Kidney (tissue), 14 donors: ENCODE measurements around the gene ZG16B. TPM values are rescaled to one million over a fixed set of nuclear protein-coding genes. Genes with fewer than 3 reads are reported as not detected.

Experiments
- DNase-seq, 5 donors: peaks; one replicate each; pipeline ENCODE4 v3.0.0-alpha.2; 2013 to 2020
- FAIRE-seq: peaks from 2 replicates; lab custom pipeline; 2012; peaks lifted over from hg19 to GRCh38; lab: Jason Lieb, UNC
- H3K27ac ChIP-seq, 2 donors: one replicate each; pipeline ENCODE4 v1.7.0; 2013; ENCODE audit warnings: low read depth in 2 of 2, low read length in 2 of 2, inconsistent platforms in 1 of 2
- H3K27me3 ChIP-seq: one replicate; pipeline ENCODE4 v1.7.1; 2013; ENCODE audit warnings: low read length, inconsistent platforms; ENCODE audit not compliant: control insufficient read depth, insufficient read depth
- H3K36me3 ChIP-seq, 3 donors: one replicate each; pipeline versions ENCODE4 v1.7.0 to v1.7.1; 2013; ENCODE audit warnings: low read length in 3 of 3, control low read depth in 1 of 3, inconsistent platforms in 1 of 3; ENCODE audit not compliant: insufficient read depth in 3 of 3, control insufficient read depth in 2 of 3
- H3K4me1 ChIP-seq, 3 donors: one replicate each; pipeline versions ENCODE4 v1.7.0 to v1.7.1; 2013; ENCODE audit warnings: low read length in 3 of 3, inconsistent platforms in 1 of 3, low read depth in 1 of 3; ENCODE audit not compliant: control insufficient read depth in 2 of 3, insufficient read depth in 2 of 3
- H3K4me3 ChIP-seq, 3 donors: one replicate each; pipeline versions ENCODE4 v1.7.0 to v1.8.1; 2013; ENCODE audit warnings: low read length in 3 of 3, control low read depth in 1 of 3, inconsistent platforms in 1 of 3
- H3K9ac ChIP-seq, 3 donors: one replicate each; pipeline versions ENCODE4 v1.7.0 to v1.7.1; 2013; ENCODE audit warnings: low read length in 3 of 3, control low read depth in 1 of 3, inconsistent platforms in 1 of 3
- H3K9me3 ChIP-seq, 3 donors: one replicate each; pipeline versions ENCODE4 v1.7.0 to v1.7.1; 2013; ENCODE audit warnings: low read length in 3 of 3, control low read depth in 1 of 3, inconsistent platforms in 1 of 3; ENCODE audit not compliant: control insufficient read depth in 2 of 3, insufficient read depth in 1 of 3
- intact Hi-C: fragments of 100-400 bp; cut with DNase I; formaldehyde crosslinking; loops from one replicate; pipeline ENCODE4 v1.11.1; 2022
- polyA plus RNA-seq: library from polyadenylated mRNA; stranded (reverse); fragments of 350-450 nt; fragmentation: Illumina TruSeq; extraction: RNeasy Lipid Tissue Mini Kit (QIAGEN cat#74804); gene quantifications from one replicate; pipeline ENCODE4 v1.2.3, GENCODE V29; 2014; ENCODE audit warnings: low read depth, low replicate concordance; ENCODE audit not compliant: insufficient read depth
- total RNA-seq: library from RNA; stranded (reverse); fragmentation: NEBNext Ultra II Directional; extraction: Animal tissue kit (Norgen Biotek cat#: 25700); gene quantifications from one replicate; pipeline ENCODE4 v1.2.1, GENCODE V29; 2021
- TF ChIP-seq, protein P1 (sequence below): IDR thresholded peaks from 3 replicates; pipeline ENCODE4 v1.5.1; 2012; ENCODE audit warnings: mild to moderate bottlenecking, moderate library complexity, borderline replicate concordance; ENCODE audit not compliant: insufficient read depth; ENCODE audit errors: extremely low read depth
- donor health status: control.
- donor health status: control.
- donor health status: control.
- donor health status: control.
- donor health status: control.
- donor health status: DM: yes; HTN: yes; CAD: no.
- donor health status: Normal renal cell carcinoma (clear cell type).

ZG16B gene
- total and polyA plus RNA-seq, 2 donors from 2014 or later = 0.69 to 0.98 TPM

DNA sequence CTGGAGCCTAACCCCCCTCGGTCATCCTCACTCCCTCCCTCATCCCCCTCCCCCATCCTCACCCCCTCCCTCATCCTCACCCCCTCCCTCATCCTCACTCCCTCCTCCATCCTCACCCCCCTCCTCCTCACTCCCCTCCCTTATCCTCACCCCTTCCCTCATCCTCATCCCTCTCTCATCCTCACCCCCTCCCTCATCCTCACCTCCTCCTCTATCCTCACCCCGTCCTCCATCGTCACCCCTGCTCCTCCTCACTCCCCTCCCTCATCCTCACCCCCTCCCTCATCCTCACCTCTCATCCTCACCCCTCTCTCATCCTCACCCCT lies 43.3 kb upstream of the ZG16B start:
- Histone ChIP-seq H3K4me3 (no peak overlapping the region), H3K36me3 (no peaks in the 10 kb centered on the region), H3K27me3 (peaks cover 4% of the 10 kb centered on the region), H3K9ac (no peak overlapping the region), H3K9me3 (no peaks in the 10 kb centered on the region), H3K27ac (no peak overlapping the region), H3K4me1 (no peaks in the 10 kb centered on the region)
- DNase-seq (peak in 1 of 5 donors; percentile 24), FAIRE-seq (no peak)
- TF ChIP-seq, protein P1, sequence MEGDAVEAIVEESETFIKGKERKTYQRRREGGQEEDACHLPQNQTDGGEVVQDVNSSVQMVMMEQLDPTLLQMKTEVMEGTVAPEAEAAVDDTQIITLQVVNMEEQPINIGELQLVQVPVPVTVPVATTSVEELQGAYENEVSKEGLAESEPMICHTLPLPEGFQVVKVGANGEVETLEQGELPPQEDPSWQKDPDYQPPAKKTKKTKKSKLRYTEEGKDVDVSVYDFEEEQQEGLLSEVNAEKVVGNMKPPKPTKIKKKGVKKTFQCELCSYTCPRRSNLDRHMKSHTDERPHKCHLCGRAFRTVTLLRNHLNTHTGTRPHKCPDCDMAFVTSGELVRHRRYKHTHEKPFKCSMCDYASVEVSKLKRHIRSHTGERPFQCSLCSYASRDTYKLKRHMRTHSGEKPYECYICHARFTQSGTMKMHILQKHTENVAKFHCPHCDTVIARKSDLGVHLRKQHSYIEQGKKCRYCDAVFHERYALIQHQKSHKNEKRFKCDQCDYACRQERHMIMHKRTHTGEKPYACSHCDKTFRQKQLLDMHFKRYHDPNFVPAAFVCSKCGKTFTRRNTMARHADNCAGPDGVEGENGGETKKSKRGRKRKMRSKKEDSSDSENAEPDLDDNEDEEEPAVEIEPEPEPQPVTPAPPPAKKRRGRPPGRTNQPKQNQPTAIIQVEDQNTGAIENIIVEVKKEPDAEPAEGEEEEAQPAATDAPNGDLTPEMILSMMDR = no peak
- intact Hi-C loops = no loop called here

DNA sequence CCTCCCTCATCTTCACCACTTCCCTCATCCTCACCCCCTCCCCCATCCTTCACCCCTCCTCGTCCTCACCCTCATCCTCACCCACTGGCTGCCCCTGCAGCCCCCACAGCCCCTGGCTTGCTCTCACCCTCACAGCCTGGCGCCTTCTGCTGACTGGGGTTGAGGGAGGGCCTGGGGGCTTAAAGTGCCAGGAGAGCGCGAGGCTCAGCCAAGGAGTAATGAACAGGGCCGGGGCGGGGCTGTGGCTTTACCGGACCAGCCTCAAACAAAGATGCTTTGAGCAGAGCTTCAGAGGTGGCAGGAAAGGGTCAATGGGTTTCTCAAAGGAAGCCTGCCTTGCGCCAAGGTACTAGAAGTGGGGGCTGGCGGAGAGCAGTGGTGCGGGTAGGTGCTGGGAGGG lies 42.7 kb upstream of the ZG16B start, which contains the start of gene PRSS33:
Gene PRSS33 (minus strand): TSS at position 155 of the 400 bp plus-strand sequence. CDS start 1,013 bp downstream, outside the sequence.
- DNase-seq = peak in 1 of 5 donors; percentile 43
- no peak for FAIRE-seq
- Histone ChIP-seq H3K9ac (no peak within 1 kb of the TSS), H3K36me3 (no peaks in the 10 kb centered on the region), H3K4me1 (no peaks in the 10 kb centered on the region), H3K27ac (no peak within 1 kb of the TSS), H3K27me3 (peaks cover 4% of the 10 kb centered on the region), H3K4me3 (no peak within 1 kb of the TSS), H3K9me3 (no peaks in the 10 kb centered on the region)
- intact Hi-C loops = no loop called here
- TF ChIP-seq, protein P1 = no peak

DNA sequence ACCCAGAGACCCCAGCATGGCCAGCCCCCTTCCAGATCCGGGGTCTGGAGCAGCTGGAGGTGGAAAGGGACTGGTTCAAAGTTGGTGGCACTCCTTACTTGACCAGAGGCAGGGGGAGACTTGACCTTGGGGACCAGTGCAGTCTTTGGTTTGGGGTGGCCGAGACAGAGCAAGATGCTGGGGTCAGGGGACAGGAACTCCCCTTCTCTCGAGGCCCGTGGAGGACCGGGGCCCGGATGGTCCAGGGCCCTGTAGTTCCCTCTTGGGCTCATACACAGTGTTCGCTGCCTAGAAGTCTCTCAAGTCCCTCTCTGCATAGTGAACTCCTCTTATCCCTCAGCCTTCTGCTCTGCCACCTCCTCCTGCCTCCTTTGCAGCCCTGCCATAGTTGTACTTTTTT lies 42.1 kb upstream of the ZG16B start:
- intact Hi-C loops = no loop called here
- DNase-seq = peak in 1 of 5 donors; percentile 34

More for the DNA sequence above, 42.1 kb upstream of the ZG16B start:
- TF ChIP-seq, protein P1 = no peak
- Histone ChIP-seq H3K36me3 (no peaks in the 10 kb centered on the region), H3K27me3 (peaks cover 4% of the 10 kb centered on the region), H3K9me3 (no peaks in the 10 kb centered on the region), H3K27ac (no peak overlapping the region), H3K4me3 (no peak overlapping the region), H3K9ac (no peak overlapping the region), H3K4me1 (no peaks in the 10 kb centered on the region)
- no peak for FAIRE-seq
